ENCODE measurements around the gene SYNPO.

The SYNPO gene

DNA sequence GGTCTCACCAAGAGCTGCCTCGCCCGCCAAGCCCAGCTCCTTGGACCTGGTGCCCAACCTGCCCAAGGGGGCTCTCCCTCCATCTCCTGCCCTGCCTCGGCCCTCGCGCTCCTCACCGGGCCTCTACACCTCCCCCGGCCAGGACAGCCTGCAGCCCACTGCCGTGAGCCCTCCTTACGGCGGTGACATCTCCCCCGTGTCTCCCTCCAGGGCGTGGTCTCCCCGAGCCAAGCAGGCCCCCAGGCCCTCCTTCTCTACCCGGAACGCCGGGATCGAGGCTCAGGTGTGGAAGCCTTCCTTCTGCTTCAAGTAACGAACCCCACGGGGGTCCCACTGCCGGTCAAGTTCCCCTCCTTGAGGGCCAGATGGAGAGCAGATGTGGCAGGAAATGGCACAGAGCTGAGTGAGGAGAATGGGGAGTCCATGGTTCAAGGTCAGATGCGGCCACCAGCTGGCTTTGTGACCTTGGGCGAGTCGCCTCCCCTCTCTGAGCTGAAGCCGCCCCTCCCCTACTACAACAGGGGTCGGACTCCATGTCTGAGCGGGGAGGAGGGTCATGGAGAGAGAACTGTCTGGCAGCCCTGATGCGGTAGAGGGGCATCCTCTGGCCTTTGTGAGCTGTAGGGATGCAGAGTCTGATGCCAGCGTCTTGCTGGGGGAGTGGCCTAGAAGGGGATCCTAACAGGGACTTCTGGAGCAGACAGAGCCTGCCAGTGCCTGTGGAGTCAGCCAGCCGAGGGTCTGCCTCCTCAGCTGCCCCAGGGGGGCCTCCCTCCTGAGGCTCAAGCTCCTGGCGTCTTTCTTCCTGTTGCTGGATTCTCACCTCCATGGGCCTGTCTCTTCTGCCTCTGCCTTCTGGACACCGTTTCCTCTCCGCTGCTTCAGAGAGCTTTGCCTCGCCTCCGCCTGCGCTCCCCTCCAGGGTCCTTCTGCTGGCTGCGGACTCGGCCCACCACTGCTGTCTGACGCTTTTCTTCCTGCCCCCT, 9.9 kb downstream of the SYNPO start:
- DNase-seq (ENCODE audit: low read depth) = no peak
- no peak overlapping the region for H3K4me3 ChIP-seq (ENCODE audit: control insufficient read depth, low read depth, low read length)
- TF ChIP-seq, protein P1, sequence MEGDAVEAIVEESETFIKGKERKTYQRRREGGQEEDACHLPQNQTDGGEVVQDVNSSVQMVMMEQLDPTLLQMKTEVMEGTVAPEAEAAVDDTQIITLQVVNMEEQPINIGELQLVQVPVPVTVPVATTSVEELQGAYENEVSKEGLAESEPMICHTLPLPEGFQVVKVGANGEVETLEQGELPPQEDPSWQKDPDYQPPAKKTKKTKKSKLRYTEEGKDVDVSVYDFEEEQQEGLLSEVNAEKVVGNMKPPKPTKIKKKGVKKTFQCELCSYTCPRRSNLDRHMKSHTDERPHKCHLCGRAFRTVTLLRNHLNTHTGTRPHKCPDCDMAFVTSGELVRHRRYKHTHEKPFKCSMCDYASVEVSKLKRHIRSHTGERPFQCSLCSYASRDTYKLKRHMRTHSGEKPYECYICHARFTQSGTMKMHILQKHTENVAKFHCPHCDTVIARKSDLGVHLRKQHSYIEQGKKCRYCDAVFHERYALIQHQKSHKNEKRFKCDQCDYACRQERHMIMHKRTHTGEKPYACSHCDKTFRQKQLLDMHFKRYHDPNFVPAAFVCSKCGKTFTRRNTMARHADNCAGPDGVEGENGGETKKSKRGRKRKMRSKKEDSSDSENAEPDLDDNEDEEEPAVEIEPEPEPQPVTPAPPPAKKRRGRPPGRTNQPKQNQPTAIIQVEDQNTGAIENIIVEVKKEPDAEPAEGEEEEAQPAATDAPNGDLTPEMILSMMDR (conservative IDR thresholded peaks at IDR 0.05; ENCODE audit: control insufficient read depth, insufficient read depth, low read depth, low read length) = no peak

DNA sequence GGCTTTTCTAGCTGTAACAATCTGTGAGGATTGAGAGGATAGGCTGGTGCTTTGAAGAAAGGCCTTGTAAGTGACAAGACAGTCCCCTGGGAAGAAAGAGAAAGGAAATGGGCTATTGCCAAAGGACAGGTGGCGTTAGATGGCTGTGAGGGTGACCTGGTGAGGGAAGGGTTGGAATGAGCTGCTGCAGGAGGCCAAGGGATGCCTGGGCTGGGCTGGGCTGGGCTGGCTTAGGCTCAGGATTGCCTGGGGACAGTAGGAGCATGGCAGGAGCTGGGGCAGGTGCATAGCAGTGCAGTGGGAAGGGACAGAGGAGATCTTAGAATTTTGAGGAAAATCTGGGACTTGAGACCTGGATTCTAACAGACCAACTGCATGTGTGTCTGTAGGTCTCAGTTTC, 10.9 kb downstream of the SYNPO start:
- H3K4me3 ChIP-seq (ENCODE audit: control insufficient read depth, low read depth, low read length) = no peak overlapping the region
- TF ChIP-seq, protein P1 (conservative IDR thresholded peaks at IDR 0.05; ENCODE audit: control insufficient read depth, insufficient read depth, low read depth, low read length) = no peak
- no peak for DNase-seq (ENCODE audit: low read depth)

DNA sequence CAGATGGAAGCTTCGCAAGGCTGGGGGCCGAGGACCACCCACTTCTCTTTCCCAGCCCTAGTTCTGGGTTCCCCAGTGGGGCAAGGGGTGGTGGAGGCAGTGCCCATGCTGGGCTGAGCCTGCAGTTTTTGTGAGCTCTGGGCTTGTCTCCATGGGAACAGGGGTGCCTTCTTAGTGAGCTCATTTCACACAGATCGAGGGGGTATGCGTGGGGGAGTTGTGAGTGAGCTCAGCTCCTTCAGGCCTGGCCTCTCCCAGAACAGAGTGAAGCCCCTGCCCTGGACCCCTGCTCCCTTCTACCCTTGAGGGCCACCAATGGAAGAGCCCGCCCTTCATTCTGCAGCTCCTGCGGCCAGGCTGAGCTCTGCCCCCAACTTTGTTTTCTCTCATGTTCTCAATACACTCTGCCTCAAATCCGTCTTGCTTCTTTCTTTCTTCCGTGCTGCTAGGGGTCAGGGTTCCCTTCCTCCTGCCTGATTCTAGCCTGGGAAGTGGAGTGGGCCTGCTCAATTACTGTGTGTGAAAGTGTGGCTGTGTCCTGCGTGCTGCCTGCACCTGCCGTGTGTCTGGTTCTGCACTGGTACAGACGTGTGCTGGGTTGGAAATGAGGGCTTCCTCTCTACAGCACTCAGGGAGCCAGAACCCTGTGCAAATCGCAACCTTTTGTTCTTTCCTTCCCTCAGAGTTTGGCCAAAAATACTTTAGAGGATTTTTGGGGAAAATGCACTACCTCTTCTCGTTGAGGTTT, 11.6 kb downstream of the SYNPO start:
- DNase-seq (ENCODE audit: low read depth) = no peak
- TF ChIP-seq, protein P1 (conservative IDR thresholded peaks at IDR 0.05; ENCODE audit: control insufficient read depth, insufficient read depth, low read depth, low read length) = no peak

DNA sequence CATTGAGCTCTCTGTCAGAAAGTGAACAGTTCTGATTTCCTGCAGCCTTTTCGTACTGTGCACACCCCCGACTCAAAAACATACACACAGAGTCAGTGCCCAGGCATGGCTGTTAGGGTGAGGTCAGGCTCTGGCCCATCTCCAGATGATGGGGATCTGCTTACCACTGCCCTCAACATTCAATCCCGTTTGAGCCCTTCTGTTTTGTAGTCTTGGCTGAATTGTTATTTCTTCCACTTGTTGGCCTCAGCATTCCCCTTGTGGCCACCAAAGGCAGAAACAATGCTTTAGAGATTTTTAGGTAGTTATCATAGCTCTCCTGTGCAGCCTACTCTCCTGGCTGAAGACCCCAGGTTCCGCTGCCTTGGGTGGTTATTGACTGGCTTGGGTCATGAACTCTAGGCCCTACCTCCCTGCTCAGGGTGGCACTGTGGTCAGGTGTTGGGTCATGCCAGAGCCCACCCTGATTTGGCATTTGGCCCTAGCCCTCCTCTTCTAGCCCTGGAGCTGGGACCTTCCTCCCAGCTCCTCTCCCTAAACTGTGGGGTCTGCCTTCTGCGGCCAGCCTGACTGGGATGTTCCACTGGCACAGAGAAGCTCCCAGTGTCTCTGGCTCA, 12.8 kb downstream of the SYNPO start:
- TF ChIP-seq, protein P1 (conservative IDR thresholded peaks at IDR 0.05; ENCODE audit: control insufficient read depth, insufficient read depth, low read depth, low read length) = peak; percentile 49
- peak; percentile 64 for DNase-seq (ENCODE audit: low read depth)
- no peak overlapping the region for H3K4me3 ChIP-seq (ENCODE audit: control insufficient read depth, low read depth, low read length)

More for the DNA sequence above, 11.6 kb downstream of the SYNPO start:
- no peak overlapping the region for H3K4me3 ChIP-seq (ENCODE audit: control insufficient read depth, low read depth, low read length)

DNA sequence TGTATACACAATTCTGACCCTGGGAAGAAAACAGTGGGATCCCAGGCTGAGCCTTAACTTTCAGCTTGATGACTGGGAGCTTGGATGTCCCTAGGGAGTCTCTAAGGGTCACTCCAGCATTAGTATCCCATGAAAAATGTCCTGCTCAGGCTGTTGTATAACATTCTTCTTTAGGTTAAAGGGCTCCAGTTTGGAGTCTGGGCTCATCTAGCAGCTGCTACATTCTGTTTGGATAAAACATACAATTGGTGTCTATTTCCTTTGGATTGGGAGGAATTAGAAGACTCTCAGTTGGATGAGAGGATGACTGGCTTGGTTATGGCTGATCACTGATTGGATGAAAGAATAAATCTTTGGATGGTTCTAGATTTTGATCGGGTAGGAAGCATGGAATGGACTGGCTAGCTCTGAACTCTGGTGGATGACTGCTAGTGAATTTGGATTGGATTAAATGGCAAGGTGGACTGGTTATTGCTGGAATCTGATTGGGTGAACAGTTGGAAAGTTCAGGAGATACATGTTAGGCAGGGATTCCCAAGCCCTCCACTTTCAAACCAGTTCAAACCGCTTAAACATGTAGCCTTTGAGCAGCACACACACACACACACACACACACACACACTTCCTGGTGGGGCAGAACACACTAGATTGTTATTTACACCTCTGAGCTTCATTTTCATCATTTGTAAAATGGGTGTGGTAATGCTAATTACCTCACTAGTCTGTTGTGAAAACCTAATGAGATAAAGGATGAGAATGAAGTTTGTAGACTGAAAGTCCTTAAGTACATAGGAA, 13.5 kb downstream of the SYNPO start:
- TF ChIP-seq, protein P1 (conservative IDR thresholded peaks at IDR 0.05; ENCODE audit: control insufficient read depth, insufficient read depth, low read depth, low read length) = no peak
- DNase-seq (ENCODE audit: low read depth) = no peak
- no peak overlapping the region for H3K4me3 ChIP-seq (ENCODE audit: control insufficient read depth, low read depth, low read length)

DNA sequence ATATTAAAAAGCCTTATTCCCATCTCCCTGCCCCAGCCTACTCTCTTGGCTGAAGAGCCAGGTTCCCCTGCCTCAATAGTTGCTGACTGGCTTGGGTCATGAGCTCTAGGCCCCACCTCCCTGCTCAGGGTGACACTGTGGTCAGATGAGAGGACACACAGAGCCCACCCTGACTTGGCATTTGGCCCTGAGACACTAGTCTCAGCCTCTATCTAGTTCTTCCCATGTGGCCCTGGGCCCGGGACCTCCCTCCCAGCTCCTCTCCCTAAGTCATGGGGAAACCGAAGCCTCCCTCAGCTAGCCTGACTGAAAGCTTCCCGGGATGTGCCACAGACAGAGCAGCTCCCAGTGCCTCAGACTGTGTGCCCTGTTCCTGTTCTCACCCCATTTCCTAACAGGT, 14.8 kb downstream of the SYNPO start:
- no peak for DNase-seq (ENCODE audit: low read depth)
- H3K4me3 ChIP-seq (ENCODE audit: control insufficient read depth, low read depth, low read length) = no peak overlapping the region
- TF ChIP-seq, protein P1 (conservative IDR thresholded peaks at IDR 0.05; ENCODE audit: control insufficient read depth, insufficient read depth, low read depth, low read length) = no peak

Measured in fibroblast of mammary gland (primary cell).